ENCODE data around the gene EPN2.

EPN2 gene

DNA sequence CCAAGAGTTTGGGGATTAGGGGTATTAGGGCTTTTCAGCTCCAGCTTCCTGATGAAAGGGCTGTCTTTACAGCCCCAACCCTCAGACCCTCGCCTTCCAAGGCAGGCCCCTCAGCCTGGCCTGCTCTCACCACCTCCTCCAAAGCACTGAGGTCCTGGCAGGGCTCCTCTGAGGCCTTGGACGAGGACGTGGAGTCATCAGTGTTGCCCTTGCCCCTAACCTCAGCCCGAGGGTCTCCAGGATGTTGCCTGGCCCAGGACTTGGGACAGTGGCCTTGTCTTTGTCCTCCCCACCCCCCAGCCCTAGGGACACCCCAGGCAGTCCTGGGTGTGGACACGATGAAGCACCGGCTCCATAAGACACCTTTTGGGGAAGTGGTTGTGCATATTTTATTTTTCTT, 97.2 kb downstream of the EPN2 start:
- H3K4me1 ChIP-seq (ENCODE audit: control insufficient read depth, insufficient read depth, low read length): peaks cover 2% of the 10 kb centered on the region
- H3K27ac ChIP-seq (ENCODE audit: low read depth, low read length): no peak overlapping the region
- no peaks in the 10 kb centered on the region for H3K36me3 ChIP-seq (ENCODE audit: control insufficient read depth, insufficient read depth, low read length)
- H3K4me3 ChIP-seq (ENCODE audit: low read length): no peak overlapping the region
- no peaks in the 10 kb centered on the region for H3K27me3 ChIP-seq (ENCODE audit: control insufficient read depth, insufficient read depth, low read length)
- H3K9ac ChIP-seq (ENCODE audit: low read length): no peak overlapping the region

DNA sequence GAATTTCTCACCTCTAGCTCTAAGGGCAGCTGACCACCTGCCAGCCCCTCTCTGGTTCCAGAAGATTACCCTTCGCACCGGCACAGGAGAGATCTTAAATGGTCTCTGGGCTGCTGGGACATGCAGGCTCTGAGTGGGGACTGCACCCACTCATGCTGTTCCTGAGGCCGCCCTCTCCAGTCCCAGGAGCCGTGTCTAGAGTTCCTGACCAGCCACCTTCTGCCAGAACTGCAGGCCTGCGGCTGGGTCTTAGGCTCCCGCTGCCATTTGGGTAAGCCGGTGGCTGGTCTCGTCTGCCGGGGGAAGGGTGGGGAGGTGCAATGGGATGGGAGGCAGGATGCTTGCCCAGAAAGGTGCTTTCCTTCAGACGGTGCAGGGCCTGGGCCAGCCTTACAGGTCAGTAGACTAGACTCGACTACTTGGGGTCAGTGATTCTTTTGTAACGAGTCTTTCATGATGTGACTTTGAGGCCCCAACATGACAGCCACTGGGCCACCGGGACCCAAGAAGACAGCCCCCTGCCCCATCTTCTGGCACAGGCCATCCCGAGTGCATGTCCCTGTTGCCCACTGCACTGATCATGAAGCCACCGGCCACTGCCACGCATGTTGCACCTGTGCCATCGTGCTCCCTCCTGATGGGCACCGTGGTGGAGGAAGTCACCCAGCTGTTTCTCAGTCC, 98.9 kb downstream of the EPN2 start:
- Histone ChIP-seq H3K27me3 (ENCODE audit: control insufficient read depth, insufficient read depth, low read length) (no peaks in the 10 kb centered on the region), H3K4me3 (ENCODE audit: low read length) (no peak overlapping the region), H3K36me3 (ENCODE audit: control insufficient read depth, insufficient read depth, low read length) (no peaks in the 10 kb centered on the region), H3K4me1 (ENCODE audit: control insufficient read depth, insufficient read depth, low read length) (peaks cover 2% of the 10 kb centered on the region), H3K27ac (ENCODE audit: low read depth, low read length) (no peak overlapping the region), H3K9ac (ENCODE audit: low read length) (no peak overlapping the region)

DNA sequence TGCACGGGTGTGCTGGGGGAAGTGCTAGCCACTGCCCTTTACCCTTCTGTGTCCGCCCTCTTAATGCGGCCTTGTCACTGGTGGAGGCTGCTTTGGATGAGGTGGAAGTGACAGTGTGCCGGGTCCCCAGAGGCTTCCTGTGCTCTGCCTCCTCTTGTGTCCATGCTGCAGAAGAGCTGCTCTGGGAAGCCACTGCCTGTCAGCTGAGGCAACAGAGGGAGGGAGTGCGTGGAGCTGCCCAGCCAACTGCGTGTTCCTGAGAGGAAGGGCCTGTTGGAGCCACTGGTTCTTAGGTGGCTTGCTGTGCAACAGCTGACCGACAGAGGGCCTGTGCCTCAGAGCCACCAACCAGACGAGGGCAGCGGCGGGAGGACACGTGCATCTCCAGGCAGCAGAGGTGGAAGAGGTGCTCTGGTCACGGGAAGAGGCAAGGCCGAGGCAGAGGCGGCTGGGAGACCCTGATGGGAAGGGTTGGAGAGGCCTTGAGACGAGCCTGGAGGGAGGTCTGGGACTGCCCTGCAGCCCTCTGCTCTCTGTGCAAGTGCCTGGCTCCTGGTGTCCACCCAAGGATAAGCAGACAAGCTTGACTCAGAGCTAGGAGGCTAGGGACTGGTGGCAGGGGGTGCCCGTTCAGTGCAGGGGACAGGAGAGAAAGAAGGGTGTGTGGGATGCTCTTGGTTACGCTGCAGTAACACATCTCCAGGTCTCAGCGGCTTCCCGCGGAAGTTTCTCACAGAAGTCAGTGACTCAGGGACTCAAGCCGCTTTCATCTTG, 100.0 kb downstream of the EPN2 start:
- no peak overlapping the region for H3K27ac ChIP-seq (ENCODE audit: low read depth, low read length)
- H3K4me3 ChIP-seq (ENCODE audit: low read length): no peak overlapping the region
- no peaks in the 10 kb centered on the region for H3K36me3 ChIP-seq (ENCODE audit: control insufficient read depth, insufficient read depth, low read length)
- no peak overlapping the region for H3K9ac ChIP-seq (ENCODE audit: low read length)
- H3K27me3 ChIP-seq (ENCODE audit: control insufficient read depth, insufficient read depth, low read length): no peaks in the 10 kb centered on the region
- peaks cover 4% of the 10 kb centered on the region for H3K4me1 ChIP-seq (ENCODE audit: control insufficient read depth, insufficient read depth, low read length)

DNA sequence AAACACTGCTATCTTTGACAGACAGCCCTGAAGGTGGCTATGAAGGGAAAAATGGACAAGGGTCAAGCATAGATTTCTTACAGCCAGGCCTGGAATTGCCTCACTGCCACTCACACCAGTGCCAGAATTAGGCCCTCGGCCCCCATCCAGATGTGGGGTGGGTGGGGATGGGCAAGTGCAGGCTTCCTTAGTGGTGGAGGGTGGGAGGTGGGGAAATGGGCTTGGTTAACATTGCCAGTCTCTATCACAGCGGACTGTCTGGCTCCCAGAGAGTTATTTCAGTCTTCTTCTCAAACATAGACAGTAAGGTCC, 100.5 kb downstream of the EPN2 start:
- no peak overlapping the region for H3K4me3 ChIP-seq (ENCODE audit: low read length)
- H3K27me3 ChIP-seq (ENCODE audit: control insufficient read depth, insufficient read depth, low read length): no peaks in the 10 kb centered on the region
- peaks cover 5% of the 10 kb centered on the region for H3K4me1 ChIP-seq (ENCODE audit: control insufficient read depth, insufficient read depth, low read length)
- H3K36me3 ChIP-seq (ENCODE audit: control insufficient read depth, insufficient read depth, low read length): no peaks in the 10 kb centered on the region
- H3K27ac ChIP-seq (ENCODE audit: low read depth, low read length): no peak overlapping the region
- no peak overlapping the region for H3K9ac ChIP-seq (ENCODE audit: low read length)

DNA sequence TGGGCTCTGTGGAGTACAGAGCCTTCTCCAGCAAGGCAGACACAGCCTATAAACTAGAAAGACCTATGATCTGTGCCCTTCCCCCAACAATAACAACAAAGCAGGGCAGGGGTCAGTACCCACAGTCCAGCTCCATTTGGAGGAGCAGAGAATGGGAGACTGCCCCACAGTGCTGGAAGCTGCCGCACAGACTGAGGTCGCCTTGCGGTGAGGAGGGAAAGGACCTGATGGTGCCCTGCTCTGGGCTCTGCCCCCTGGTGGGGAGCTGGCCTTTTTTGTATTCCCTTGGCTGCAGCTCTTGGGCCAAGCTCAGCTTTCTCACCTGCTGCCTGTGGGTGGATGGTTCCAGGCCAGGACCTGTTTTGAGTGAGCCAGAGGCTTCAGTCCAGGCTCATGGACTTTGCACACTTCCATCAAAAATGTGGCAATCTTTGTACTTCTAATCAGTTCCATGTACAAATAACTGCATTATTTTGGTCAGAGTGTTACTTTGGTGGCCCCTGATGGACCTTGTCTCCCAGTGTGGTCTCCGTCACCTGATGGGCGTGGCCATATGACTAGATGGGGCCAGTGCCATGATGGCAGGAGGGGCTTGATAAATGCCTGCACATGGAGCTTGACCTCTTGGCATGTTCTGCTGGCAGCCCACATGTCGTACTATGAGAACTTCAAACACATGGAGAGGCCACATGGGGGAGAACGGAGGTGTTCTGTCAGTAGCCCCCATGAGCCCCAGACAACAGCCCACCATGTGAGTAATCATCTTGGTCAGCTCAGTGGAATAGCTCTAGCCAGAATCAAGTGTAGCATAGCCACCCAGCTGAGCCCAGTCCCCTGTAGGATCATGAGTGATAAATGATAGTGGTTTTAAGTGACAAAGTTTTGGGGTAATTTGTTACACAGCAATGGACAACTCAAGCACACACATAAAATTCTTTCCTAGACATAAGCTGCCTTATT, 101.1 kb downstream of the EPN2 start:
- peaks cover 5% of the 10 kb centered on the region for H3K4me1 ChIP-seq (ENCODE audit: control insufficient read depth, insufficient read depth, low read length)
- no peak overlapping the region for H3K27ac ChIP-seq (ENCODE audit: low read depth, low read length)

DNA sequence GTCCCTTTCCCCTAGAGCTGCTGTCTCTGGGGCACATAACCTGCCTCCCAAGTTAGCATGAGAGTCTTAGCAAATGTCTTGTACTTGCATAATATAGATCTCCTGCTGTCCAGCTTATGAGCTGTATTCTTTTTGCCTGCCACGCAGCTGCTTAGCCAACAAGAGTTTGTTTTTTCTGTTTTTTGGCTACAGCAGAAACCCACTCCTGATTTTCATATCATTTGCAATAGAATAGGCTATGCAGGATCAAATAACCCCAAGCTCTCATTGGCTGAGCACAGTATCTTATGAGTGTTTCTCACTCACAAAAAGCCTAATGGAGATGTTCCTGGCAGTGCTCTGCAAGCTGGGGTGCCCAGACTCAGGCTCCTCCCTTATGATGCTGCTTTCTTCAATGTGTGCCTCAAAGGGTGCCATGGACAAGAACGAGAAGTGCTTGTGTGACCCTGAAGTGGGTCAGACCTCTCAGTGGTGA, 102.2 kb downstream of the EPN2 start:
- H3K4me3 ChIP-seq (ENCODE audit: low read length): no peak overlapping the region
- no peak overlapping the region for H3K27ac ChIP-seq (ENCODE audit: low read depth, low read length)
- no peaks in the 10 kb centered on the region for H3K36me3 ChIP-seq (ENCODE audit: control insufficient read depth, insufficient read depth, low read length)
- H3K27me3 ChIP-seq (ENCODE audit: control insufficient read depth, insufficient read depth, low read length): no peaks in the 10 kb centered on the region
- no peak overlapping the region for H3K9ac ChIP-seq (ENCODE audit: low read length)
- H3K4me1 ChIP-seq (ENCODE audit: control insufficient read depth, insufficient read depth, low read length): peaks cover 5% of the 10 kb centered on the region

More for the DNA sequence above, 101.1 kb downstream of the EPN2 start:
- Histone ChIP-seq H3K27me3 (ENCODE audit: control insufficient read depth, insufficient read depth, low read length) (no peaks in the 10 kb centered on the region), H3K9ac (ENCODE audit: low read length) (no peak overlapping the region), H3K4me3 (ENCODE audit: low read length) (no peak overlapping the region), H3K36me3 (ENCODE audit: control insufficient read depth, insufficient read depth, low read length) (no peaks in the 10 kb centered on the region)

DNA sequence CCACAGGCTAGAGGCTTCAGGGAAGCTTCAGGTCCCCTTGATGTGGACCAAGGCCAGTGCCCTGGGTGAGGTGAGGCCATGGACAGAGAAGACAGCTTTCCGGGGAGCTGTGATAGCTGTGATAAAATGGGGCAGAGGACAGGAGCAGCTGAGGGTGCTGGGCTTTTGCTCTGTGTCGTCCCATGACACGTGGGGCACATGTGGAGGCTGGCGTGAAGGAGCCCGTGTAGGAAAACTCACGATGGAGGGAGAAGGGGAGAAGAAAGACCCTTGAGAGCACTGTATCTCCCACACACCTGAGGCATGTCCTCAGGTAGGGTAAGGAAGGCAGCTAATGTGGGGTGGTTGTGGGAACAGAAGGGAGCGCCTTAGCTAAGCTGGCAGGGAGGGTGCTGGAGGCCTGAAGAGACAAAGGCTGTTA, 104.1 kb downstream of the EPN2 start:
- peaks cover 12% of the 10 kb centered on the region for H3K4me1 ChIP-seq (ENCODE audit: control insufficient read depth, insufficient read depth, low read length)
- H3K27ac ChIP-seq (ENCODE audit: low read depth, low read length): no peak overlapping the region
- H3K4me3 ChIP-seq (ENCODE audit: low read length): no peak overlapping the region
- H3K36me3 ChIP-seq (ENCODE audit: control insufficient read depth, insufficient read depth, low read length): no peaks in the 10 kb centered on the region
- H3K9ac ChIP-seq (ENCODE audit: low read length): no peak overlapping the region
- no peaks in the 10 kb centered on the region for H3K27me3 ChIP-seq (ENCODE audit: control insufficient read depth, insufficient read depth, low read length)

DNA sequence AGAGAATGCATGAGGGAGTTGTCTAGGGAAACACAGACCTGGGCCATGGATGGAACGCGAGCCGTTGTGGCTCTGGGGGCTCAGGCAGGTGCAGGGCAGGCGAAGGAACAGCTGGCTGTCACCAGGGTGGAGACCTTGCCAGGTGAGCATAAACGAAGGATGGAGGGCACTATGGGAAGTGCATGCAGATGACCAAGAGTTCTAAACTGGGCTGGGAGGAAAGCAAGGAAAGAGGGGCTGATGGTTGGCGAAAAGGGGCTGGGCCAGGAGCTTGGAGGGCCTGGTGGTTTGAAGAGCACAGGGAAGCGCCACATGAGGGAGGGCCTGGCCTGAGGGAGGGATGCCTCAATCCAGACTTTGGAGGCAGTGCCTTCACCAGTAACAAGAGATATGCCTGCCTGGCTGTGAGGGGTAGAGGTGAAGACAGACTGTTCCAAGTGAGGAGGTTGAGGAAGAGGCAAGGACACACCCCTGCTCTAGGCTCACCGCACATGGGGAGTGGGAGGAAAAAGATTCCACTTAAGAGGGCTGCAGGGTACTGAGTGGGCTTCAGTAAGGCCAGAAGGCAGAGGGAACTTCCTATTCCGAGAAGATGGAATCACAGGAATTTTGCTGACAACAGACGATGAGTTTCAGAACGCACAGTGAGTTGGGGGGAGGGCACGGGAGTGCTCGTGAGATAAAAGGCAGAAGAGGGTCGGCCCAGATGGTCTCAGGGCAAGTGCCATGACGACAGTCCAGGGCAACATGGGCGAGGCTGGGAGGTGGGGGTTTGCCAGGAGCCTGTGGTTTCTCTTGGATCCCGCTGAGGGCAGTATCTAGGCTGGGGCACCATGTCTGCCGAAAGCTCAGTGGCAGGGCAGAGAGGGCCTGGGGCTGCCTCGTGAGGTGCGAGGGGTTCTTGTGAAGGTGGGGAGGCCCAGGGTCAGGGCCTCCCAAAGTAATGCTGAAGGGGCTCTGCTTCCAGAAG, 104.8 kb downstream of the EPN2 start:
- no peak overlapping the region for H3K9ac ChIP-seq (ENCODE audit: low read length)
- peaks cover 19% of the 10 kb centered on the region for H3K4me1 ChIP-seq (ENCODE audit: control insufficient read depth, insufficient read depth, low read length)
- H3K4me3 ChIP-seq (ENCODE audit: low read length): no peak overlapping the region
- no peaks in the 10 kb centered on the region for H3K27me3 ChIP-seq (ENCODE audit: control insufficient read depth, insufficient read depth, low read length)
- H3K27ac ChIP-seq (ENCODE audit: low read depth, low read length): no peak overlapping the region
- no peaks in the 10 kb centered on the region for H3K36me3 ChIP-seq (ENCODE audit: control insufficient read depth, insufficient read depth, low read length)

DNA sequence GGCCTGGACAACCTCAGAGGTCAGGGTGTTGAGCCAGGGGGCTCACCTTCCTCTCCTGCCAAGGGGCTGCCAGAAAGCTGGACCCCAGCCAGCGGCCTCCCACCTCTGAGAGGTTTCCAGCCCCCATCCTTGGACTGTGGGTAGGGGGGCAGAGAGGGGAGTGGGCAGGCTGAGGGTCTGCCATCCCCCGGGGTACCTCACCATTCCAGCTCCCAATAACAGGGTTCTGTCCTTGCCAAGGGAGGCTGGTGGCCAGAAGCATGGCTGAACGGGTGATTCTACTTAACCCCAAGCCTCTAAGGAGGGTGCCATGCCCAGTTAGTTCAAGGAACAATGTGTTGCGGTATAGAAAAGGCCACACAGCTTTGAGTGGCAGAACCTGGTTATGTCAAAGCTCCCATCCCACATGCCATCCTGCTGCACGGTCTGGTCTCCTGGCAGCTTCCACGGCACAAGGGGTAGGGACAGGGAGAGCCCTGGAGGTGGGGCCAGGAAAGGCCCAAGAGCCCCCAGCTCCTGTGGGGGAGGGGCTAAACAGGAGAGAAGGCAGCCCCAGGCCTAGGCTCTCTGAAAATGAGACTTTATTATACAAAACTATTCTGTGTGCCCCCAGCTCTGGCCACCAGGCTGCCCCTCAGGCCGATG, 105.6 kb downstream of the EPN2 start:
- peaks cover 24% of the 10 kb centered on the region for H3K4me1 ChIP-seq (ENCODE audit: control insufficient read depth, insufficient read depth, low read length)
- no peak overlapping the region for H3K4me3 ChIP-seq (ENCODE audit: low read length)
- H3K27ac ChIP-seq (ENCODE audit: low read depth, low read length): no peak overlapping the region
- H3K27me3 ChIP-seq (ENCODE audit: control insufficient read depth, insufficient read depth, low read length): no peaks in the 10 kb centered on the region
- no peaks in the 10 kb centered on the region for H3K36me3 ChIP-seq (ENCODE audit: control insufficient read depth, insufficient read depth, low read length)
- H3K9ac ChIP-seq (ENCODE audit: low read length): no peak overlapping the region

DNA sequence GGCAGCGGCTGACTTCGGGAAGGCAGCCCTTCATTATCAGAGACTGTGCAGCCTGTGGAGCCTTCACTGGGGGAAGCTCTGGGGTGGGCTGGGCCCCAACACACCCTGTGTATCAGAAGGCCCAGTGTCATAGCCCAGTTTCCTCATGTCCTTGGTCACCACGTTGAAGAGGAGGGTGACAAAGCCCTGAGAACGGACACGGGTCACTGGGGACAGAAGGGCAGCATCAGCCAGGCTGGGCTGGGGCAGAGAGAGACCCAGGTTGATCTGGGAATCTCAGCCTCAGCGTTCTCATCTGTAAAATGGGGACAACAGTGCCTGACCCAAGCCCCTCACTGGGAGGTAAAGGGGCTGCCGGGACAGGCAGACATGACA, 106.1 kb downstream of the EPN2 start:
- H3K36me3 ChIP-seq (ENCODE audit: control insufficient read depth, insufficient read depth, low read length): no peaks in the 10 kb centered on the region
- peaks cover 24% of the 10 kb centered on the region for H3K4me1 ChIP-seq (ENCODE audit: control insufficient read depth, insufficient read depth, low read length)
- H3K27ac ChIP-seq (ENCODE audit: low read depth, low read length): no peak overlapping the region
- H3K9ac ChIP-seq (ENCODE audit: low read length): no peak overlapping the region
- no peak overlapping the region for H3K4me3 ChIP-seq (ENCODE audit: low read length)
- no peaks in the 10 kb centered on the region for H3K27me3 ChIP-seq (ENCODE audit: control insufficient read depth, insufficient read depth, low read length)

DNA sequence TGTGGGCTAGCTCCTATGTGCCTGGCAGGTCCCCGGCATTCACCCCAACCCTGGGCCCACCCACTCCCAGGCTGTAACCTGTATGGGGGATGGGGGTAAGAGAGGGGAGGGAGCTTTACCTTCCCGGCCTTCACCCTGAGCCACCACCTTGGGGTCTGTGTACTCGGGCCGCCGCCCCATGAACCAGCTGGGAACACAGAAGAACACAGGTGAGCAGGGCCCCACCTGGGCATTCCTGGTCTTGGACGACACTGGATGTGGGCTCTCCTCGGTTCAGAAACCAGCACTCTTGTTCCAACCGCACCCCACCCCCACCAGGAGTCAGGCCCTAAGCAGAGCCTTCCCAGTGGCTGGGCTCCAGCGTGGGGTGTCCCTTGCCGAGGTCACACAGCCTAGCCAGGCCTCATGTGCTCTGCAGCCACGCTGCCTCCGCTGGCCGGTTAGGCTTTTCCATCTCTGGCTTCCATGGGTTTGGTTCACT, 106.5 kb downstream of the EPN2 start:
- Histone ChIP-seq H3K9ac (ENCODE audit: low read length) (no peak overlapping the region), H3K27ac (ENCODE audit: low read depth, low read length) (no peak overlapping the region), H3K36me3 (ENCODE audit: control insufficient read depth, insufficient read depth, low read length) (no peaks in the 10 kb centered on the region), H3K4me1 (ENCODE audit: control insufficient read depth, insufficient read depth, low read length) (peaks cover 24% of the 10 kb centered on the region), H3K27me3 (ENCODE audit: control insufficient read depth, insufficient read depth, low read length) (no peaks in the 10 kb centered on the region), H3K4me3 (ENCODE audit: low read length) (no peak overlapping the region)

Data from rectal smooth muscle tissue (tissue), 1 donor.